ENCODE results near the gene SLC25A22.

GRCh38 chr11:767238-767637 lies 30.8 kb downstream of the SLC25A22 start:
- no peak for TF ChIP-seq YY1 (IDR thresholded peaks at IDR 0.05; ENCODE audit: low read depth)
- no peak for TF ChIP-seq CTCF (IDR thresholded peaks at IDR 0.05)
- no peak for TF ChIP-seq MAX (IDR thresholded peaks at IDR 0.05; ENCODE audit: low read depth)
- no peak for TF ChIP-seq CHD2 (IDR thresholded peaks at IDR 0.05; ENCODE audit: low read length, partially characterized antibody)
